Left hindlimb (tissue), 1 donor: ENCODE measurements around the gene FOXK1.
A peak's percentile ranks its signal among the peaks of the same experiment; 100 is the strongest.
"Not testable (repeated sequence)": the region's sequence is repeated elsewhere in the genome, so short reads cannot be mapped to it uniquely, and the experiment has no call there.

Experiments used
- DNase-seq: peaks from one replicate; pipeline ENCODE4 v3.0.0-alpha.2; 2018

The FOXK1 gene

DNA sequence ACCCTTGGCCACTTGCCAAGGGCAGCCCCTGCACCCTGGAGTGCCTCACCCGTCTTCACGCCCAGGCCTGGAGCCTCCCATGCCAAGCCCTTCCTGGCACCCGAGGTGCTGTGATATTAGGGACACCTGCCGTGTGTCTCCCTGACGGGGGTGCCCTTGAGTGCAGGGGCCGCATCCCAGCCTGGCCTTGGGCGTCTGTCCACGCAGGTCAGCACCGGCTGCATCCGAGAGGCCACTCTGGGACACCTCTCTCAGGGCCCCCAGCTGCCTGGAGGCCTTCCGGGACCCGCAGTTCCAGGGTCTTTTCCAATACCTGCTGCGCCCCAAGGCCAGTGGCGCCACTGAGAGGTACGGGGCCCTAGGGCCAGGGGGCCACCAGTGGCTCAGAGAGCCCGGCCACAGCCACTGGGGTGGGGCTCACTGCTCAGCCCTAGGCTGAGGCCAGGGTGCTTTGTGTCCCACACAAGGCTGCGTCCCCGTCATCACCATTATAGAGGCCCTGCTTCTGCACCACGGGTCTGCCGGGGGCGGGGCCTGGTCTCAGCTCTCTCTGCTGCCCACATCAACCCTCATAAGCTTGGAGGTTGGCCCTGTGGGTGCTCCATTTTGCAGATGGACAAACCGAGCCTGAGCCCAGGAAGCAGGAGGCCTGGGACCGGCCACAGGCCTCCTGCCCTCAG lies 106.0 kb downstream of the FOXK1 start:
- DNase-seq: no peak

DNA sequence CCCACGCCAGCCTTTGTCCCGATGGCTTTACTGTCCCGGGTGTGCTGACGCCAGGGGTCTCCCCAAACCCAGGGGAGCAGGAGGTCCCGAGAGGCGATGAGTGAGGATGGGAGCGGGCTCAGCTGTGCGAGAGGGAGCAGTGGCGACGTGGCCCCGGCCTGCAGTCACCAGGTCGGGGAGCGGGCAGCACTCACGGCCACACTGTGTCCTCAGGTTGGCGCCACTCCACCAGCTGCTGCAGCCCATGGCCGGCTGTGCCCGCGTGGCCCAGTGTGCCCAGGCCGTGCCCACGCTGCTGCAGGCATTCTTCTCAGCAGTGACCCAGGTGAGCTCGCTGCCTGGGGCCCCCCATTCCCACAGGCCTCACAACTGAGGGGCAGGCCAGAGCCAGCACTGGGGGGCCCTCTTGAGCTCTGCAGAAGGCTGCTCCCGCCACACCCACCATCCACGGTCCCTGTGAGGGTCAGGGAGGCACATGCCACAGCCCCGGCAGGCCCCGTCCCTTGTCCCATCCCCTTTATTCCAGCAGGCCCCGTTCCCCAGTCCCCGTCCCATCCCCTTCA lies 106.6 kb downstream of the FOXK1 start:
- DNase-seq: no peak

DNA sequence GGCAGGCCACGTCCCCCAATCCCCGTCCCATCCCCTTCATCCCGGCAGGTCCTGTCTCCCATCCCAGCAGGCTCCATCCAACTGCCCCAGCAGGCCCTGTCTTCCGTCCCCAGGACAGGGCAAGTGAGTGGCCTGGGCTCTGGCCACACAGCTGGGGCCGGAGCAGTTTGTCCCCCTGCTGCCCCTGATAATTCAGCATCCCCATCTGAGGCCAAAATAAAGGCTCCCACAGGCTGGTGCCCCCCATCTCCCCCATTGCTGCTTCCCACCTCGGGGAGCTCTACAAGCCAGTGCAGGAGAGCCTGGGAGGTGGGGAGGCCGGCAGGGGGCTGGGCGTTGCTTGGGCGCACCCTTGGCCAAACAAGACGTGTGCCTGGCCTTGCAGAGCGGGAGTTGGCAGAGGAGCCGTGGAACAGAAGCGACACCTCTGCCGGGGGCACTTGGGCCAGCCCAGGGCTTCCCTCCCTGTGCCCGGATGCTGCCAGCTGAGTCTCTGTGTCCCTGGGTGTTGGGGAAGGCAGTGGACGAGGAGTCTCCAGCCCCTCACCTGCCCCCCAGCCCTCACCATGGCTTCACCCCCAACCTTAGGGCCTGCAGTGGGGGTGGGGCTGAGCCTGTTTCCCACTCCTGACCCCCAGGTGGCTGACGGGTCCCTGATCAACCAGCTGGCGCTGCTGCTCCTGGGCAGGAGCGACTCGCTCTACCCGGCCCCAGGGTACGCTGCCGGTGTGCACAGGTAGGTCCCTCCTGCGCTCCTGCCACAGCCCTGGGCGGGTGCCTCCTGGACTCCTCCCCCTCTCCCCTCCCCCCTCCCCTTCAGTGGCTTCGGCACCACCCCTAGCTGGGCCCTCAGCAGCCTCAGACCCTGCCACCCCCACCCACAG lies 107.3 kb downstream of the FOXK1 start:
- DNase-seq: no peak

DNA sequence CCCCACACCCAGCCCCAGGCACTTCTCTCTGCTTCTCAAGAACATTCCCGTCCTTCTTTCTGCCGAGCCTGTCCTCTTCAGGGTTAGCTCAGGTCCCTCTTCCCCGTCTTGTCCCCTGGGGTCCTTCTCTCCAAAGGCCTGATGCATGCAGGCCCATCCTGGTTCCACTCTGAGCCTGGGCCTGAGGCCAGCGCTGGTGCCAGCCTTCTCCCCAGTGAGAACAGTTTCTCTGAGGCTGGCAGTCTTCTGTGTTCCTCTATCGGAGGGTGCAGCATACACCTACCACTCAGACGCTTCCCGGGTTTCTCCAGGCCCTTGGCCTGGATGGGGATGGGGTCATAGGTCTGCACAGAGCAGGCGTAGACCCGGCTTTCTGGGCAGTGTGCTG lies 108.0 kb downstream of the FOXK1 start:
- no peak for DNase-seq

DNA sequence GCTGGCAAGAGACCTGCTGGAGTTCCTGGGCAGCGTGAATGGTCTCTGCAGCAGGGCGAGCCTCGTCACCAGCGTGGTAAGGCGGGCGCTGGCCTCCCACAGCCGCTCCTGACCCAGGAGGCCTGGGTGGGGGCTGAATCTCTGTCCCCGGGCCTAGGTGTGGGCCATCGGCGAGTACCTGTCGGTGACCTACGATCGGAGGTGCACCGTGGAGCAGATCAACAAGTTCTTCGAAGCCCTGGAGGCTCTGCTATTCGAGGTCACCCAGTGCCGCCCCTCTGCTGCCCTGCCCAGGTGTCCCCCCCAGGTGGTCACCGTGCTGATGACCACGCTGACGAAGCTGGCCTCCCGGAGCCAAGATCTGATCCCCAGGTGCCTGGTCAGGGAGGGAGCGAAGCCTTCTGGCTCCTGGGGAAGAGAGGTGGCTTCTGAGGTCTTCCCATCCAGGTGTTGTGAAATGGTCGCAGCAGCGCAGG lies 108.5 kb downstream of the FOXK1 start:
- no peak for DNase-seq

DNA sequence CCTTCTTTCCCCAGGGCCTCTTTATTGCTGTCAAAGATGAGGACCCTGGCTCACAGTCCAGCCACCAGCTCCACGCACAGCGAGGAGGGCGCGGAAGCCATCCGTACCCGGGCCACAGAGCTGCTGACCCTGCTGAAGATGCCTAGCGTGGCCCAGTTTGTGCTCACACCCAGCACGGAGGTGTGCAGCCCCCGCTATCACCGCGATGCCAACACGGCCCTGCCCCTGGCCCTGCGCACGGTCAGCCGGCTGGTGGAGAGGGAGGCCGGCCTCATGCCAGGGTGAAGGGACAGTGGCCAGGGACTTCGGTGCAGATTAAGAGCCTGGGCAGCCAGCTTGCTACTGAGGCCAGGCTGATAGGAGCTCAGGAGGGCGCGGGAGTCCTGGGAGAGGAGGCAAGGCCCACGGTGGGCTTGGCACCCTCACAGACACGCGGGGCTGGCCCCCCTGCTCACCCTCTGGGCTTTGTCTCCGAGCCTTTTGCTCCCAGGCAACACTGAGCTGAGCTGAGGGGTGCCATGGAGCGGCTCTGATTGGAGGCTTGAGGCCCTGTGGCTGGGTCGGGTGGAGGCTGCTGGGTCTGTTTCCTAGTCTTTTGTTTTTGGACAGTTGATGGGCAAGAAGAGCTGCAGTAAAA lies 109.1 kb downstream of the FOXK1 start:
- DNase-seq: no peak

DNA sequence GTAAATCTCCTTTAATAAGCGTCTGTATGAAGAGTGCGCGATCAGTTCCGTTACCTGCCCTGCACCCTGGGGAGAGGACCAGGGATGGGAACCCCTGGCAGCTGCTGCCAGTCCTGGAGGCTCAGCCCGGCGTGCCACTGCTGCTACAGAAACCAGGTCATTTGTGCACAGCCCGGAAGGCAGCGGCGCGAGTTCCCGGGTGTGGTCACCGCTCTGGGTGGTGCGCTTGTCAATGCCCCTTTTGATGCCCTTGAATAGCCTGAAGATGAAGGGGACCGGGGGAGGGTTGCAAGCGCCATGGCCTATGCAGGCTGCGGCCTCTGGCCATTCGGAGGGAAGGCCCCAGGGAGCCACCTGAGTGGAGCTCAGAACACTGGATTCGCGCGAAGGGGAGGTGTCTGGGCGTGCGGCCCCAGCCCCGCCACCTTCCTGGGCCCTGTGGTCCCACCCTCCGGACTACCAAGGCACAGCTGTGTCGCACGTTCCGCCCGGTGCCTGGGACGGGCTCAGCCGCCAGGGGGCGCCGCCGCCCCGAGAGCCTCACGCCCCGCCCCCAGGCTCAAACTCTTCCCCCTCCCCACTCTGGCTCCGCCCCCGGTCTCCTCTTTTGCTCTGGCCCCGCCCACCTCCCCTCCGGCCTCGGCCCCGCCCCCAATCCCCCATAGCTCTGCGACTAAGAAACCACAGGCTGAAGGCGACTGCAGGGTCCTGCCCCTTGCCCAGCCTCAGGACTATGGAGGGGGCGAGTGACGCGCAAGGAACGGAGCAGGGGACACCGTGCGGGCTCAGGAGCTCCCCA lies 109.8 kb downstream of the FOXK1 start:
- peak; percentile 88 for DNase-seq

DNA sequence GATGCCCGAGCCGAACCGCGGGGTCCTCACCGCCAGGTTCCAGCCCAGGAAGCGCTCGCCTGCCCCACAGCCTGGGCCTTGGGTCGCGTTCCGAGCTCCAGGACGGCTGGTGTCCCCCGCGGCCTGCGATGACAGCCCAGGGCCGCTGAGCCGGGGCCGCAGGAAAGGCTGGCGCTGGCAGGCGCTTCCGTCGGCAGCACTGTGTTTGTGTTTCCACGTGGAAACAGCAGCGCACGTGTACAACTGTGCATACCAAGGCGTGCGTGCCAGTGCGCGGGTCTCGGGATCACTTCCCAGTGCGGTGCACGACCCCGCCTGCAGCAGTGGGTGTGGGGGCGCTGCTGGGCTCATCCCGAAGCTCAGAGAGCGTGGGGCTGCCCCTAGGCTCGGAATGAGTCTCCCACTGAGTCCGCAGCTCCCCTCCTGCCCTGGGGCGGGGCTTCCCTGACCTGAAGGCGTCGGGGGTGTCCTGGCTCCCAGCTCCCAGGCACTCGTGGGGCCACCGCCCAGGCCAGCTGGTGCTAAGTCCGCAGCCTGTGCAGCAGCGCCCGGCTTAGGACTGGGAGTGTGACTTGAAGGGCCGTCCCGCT lies 110.5 kb downstream of the FOXK1 start:
- peak; percentile 56 for DNase-seq

DNA sequence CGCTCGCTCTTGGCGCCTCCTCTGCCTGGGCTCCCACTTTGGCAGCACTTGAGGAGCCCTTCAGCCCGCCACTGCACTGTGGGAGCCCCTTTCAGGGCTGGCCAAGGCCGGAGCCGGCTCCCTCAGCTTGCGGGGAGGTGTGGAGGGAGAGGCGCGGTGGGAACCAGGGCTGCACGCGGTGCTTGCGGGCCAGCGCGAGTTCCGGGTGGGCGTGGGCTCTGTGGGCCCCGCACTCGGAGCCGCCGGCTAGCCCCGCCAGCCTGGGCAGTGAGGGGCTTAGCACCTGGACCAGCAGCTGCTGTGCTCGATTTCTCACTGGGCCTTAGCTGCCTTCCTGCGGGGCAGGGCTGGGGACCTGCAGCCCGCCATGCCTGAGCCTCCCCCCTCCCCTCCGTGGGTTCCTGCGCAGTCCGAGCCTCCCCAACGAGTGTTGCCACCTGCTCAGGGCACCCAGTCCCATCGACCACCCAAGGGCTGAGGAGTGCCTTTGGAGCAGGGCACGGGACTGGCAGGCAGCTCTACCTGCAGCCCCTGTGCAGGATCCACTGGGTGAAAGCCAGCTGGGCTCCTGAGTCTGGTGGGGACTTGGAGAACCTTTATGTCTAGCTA lies 111.4 kb downstream of the FOXK1 start:
- DNase-seq: peak; percentile 31

DNA sequence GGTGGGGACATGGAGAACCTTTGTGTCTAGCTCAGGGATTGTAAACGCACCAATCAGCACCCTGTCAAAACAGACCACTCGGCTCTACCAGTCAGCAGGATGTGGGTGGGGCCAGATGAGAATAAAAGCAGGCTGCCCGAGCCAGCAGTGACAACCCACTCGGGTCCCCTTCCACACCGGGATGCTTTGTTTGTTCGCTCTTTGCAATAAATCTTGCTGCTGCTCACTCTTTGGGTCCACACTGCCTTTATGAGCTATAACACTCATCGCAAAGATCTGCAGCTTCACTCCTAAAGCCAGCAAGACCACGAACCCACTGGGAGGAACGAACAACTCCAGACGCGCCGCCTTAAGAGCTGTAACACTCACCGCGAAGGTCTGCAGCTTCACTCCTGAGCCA lies 112.1 kb downstream of the FOXK1 start:
- DNase-seq: not testable (repeated sequence)

DNA sequence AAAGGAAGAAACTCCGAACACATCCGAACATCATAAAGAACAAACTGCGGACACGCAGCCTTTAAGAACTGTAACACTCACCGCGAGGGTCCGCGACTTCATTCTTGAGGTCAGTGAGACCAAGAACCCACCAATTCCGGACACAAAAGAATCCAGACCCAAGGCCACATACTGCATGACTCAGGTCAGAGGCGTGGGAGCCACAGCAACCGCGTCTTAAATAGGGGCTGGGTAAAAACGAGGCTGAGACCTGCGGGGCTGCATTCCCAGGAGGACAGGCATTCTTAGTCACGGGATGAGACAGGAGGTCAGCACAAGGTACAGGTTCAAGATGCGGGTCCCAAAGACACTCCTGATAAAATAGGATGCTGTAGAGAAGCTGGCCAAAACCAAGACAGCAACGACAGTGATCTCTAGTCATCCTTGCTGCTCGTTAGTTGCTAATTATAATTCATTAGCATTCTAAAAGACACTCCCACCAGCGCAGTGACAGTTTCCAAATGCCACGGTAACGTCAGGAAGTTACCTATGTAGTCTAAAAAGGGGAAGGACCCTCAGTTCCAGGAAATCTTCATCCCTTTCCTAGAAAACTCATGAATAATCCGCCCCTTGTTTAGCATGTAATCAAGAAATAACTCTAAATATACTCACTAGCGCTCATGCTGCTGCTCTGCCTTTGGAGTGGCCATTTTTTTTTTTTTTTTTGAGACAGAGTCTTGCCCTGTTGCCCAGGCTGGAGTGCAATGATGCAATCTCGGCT lies 112.7 kb downstream of the FOXK1 start:
- no peak for DNase-seq

DNA sequence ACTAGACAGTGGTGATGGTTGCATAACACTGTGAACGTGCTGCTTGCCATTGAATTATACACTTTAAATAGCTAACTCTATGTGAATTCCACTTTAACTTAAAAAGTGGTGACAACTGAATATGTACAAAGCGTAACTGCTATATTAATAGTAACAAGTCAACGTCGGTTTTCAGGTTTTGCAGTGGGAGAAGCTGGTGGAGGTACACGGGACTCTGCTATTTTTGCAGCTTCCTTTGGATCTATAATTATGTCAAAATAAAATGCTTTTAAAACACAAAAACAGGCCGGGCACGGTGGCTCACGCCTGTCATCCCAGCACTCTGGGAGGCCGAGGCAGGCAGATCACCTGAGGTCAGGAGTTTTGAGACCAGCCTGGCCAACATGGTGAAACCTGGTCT lies 114.4 kb downstream of the FOXK1 start:
- no peak for DNase-seq

DNA sequence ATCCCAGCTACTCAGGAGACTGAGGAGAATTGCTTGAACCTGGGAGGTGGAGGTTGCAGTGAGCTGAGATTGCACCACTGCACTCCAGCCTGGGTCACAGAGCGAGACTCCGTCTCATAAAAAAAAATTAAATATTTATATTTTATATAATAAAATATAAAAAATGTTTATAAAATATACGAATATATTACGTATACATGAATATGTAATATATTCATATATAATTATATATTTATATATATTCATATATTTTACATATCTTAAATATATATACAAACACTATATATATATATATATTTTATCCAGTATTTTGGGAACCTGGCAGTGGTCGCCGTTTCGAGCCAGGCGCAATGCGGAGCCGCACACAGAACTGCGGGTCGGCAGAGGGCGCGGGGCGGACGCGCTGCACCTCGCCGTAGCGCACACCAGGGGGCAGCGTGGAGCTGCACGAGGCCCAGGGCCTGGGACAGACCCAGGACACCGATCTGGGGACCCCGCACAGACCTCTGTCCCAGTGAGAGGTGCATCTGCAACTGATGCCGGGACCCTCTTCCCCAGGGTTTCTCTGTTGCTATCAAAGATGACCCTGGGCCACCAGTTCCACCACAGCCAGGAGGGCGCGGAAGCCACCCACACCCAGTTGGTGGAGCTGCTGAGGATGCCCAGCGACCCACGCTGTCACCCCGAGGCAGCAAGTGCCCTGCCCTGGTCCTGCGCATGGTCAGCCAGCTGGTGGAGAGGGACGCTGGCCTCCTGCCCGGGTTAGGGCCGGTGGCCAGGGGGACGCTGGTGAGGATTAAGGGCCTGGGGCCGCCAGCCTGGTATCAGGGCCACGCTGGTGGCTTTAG lies 116.0 kb downstream of the FOXK1 start:
- DNase-seq: no peak

DNA sequence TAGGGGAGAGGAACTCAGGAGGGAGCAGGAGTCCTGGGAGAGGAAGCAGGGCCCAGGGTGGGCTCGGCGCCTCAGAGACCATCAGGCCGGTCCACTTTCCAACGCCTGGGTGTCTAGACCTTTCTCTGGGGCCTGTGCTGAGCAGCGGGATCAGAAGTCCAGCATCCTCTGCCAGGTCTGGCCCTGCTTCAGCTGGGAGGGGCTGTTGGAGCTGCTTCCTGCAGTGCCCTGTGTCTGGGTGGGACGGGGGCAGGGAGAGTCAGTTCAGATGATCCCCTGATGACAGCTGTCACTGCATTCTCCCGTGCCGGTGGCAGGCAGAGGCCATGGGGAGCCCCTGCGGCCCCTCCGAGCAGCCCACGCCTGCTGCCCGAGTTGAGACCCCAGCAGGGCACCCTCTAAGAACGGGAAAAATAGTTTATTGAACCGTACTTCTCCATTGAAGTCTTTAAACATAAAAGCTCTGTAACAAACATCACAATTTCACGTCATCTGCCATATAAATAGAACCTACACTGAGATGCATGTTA lies 116.7 kb downstream of the FOXK1 start:
- no peak for DNase-seq

DNA sequence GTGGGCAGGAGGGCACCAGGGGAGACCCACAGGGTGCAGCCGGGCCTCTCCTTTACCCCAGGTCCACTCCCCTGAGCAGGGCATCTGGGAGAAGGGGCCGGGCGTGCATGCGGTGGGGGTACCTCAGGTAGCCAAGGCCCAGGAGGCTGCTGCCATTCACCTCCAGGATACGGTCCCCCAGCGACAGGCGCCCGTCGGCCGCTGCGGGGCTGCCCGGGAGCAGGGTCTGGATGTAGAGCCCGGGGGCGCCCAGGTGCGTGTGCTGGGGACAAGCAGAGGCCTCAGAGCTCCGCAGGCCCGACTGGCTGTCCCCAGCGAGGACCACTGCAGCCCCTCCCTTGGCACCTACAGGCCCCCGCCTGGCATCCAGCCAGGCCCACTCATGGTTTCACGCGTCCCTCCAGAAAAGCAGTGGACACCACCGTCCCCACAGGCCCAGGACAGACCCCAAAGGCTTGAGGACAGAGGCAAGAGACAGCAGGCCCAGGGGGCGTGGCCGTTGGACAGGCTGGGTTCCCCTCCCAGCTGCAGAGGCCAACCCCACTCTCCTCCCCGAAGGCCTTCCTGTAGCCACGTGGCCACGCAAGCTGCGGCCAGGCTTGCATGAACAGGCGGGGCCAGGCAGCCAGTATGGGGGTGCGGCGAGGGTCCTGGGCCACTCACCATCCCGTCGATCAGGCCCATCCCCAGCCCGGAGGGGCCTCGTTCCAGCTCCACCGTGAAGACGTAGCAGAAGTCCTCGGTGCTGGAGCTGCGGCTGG lies 117.6 kb downstream of the FOXK1 start:
- DNase-seq: no peak

DNA sequence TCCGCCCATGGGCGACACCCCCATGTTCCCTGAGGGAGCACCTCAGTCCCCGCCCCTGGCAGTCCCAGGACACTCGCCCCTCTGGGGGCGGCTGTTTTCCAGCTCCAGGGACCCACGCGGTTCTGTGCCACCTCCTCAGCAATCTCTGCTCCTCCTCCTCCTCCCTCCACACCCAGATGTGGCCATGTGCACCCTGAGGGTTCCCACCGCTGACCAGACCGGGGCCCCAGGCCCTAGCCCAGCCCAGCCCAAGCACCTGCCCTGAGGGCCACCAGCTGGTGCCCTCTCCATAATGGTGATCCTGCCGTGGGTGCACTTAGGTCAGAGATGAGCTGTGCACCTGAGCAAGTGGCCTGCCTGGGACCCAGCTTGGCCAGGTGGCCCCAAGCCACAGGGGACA lies 118.4 kb downstream of the FOXK1 start:
- DNase-seq: no peak

DNA sequence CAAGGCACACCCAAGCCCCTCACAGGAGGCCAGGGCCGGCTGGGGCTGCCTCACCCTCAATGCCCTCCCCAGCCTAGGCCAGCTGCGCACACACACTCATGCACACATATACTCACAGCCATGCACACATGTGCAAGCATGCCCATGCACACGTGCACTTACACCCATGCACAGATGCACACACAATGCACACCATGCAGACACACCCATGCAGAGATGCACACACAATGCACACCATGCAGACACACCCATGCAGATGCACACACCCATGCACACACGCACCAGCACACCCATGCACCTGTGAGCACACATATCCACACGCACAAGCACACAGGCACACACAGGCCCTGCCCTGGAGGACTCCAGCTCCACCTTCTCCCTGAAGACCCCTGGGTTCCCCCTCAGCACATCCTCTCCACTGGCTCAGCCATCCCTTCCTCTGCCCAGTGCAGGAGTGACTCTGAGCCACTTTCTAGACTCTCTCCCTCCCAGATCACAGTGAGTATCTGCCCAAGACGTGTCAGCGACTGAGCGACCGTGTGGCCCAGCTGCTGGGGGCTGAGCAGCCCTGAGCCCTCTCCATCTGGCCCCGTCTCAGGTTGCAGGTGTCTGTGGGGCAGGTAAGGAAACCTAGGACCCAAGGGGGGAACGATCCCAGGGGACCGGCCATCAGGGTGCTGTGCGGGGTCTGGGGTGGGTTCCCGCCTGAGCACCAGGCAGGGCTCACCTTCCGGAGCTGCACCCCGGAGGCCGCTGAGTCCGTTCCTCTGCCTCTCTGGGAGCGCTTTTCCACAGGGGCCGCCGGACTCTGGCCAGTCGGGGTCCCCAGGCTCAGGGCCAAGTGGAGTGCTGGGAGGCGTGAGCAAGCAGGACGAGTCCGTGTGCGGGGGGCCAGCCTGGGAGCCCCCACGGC lies 119.1 kb downstream of the FOXK1 start:
- DNase-seq: no peak

DNA sequence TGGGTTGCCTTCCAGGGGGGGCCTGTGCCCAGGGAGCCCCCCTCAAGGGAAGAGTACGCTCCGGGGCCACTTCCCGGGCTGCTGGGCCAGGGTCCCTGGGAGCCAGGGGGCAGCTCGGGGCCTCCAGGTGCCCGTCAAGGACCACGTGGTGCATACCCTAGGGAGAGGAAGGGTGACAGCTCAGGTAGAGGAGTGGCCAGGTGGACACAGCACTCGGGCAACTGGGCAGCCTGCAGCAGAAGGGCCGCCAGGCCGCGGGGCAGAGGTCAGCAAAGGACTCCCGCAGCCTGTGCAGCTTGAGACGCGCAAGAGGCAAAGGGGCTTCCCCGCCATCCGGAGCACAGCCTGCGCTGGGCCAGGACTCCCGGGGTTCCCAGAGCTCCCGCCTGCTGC lies 119.7 kb downstream of the FOXK1 start:
- no peak for DNase-seq
